ENCODE data around the gene RENBP.

The RENBP gene

DNA sequence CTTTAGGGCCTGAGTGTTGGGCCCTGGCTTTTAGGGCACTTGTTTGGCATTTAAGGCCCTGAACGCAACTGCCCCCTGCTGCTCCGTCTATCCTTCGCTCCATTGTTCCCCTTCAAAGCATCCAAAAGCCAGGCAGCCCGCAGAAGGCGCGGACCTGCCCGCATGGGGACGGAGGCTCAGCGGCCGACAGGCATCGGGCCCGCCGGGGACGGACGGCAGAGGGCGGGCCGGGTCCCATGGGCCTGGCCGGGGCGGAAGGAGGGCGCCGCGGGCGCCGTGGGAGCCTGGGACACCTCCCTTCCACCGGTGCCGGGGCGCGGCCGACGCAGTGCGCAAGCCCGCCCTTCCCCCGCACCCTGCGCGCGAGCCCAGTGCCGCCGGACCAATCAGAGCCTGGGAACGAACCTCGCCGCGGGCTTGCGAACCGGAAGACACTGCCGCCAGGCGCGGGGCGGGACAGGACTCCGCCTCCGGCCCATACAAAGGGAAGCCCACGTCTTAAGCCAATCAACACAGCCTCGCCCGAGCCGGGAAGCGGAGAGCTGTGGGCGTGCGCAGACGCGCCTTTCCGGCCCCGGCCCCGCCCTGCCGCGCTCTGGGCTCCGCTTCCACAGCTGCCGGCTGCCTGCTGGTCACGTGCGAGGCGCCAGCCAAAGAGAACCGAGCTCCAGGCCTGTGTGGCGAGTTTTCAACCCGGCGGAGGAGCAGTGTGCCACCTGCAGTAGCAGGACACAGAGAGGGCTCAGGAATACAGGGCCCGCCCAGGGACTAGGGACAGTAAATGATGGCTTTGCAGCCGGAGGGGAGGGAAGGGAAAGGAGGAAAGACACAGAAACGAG is 16.3 kb downstream of the RENBP start:
- peaks cover 8% of the 10 kb centered on the region for H3K36me3 ChIP-seq (ENCODE audit: insufficient read depth, low read length)
- H3K4me1 ChIP-seq (ENCODE audit: insufficient read depth, low read length): peaks cover 14% of the 10 kb centered on the region
- H3K9ac ChIP-seq (ENCODE audit: low read depth, low read length): peak overlapping the region; percentile 63
- no peaks in the 10 kb centered on the region for H3K9me3 ChIP-seq (ENCODE audit: control insufficient read depth, insufficient read depth, low read length)

DNA sequence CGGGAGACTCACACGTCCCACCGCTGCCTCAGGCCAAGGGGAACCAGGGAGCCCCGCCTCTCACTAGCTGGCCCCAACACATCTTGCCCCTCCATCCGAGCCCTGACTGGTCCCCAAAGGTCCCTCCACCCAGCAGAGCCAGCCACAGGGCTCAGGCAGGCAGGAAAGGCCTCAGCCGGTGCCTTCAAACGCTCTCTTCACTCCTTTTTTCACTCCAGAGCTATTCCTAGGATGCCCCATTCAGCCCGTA is 16.8 kb downstream of the RENBP start:
- H3K9ac ChIP-seq (ENCODE audit: low read depth, low read length): peak overlapping the region; percentile 63
- peaks cover 14% of the 10 kb centered on the region for H3K4me1 ChIP-seq (ENCODE audit: insufficient read depth, low read length)
- H3K9me3 ChIP-seq (ENCODE audit: control insufficient read depth, insufficient read depth, low read length): no peaks in the 10 kb centered on the region
- H3K36me3 ChIP-seq (ENCODE audit: insufficient read depth, low read length): 0 out of 2 replicates have a peak, but pooled peaks cover 5% of the 10 kb centered on the region

DNA sequence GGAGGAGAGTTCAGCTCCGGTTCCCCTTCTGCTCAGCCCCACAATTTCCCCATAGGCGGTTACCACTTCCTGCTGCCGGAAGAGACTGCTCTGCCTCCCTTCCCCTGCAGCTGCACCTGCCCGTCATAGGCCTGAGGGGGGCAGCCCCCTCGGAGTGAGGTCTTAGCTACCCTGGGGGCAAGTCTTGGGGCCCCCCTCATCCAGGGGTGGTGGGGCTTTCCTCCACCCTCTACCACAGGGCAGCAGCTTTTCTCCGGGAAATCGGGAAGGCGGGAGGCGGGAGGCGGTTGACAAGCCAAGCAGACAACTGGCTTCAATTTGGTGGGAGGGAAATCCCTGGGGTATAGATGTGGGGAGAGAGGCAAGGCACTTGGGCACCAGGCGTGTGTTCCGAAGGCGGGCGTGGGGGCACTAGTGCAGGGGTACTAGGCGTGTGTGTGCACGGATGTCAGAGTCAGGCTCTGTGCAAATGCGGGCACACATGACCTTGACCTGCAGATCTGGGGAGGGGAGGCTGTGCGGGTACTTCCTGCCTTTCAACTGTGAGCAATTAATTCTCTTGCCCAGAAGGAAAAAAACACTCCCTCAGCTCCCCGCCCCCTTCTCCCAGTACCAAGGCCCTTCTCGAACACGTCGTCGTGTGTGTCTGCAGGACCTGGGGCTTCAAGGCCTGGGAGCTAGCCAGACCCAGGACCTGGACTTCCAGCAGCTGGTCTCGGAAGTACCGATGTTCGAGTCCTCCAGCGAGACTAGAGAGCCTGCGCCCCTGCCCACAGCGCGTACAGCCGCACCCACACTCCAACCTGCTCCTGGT is 17.4 kb downstream of the RENBP start:
- Histone ChIP-seq H3K9ac (ENCODE audit: low read depth, low read length) (peak overlapping the region; percentile 63), H3K9me3 (ENCODE audit: control insufficient read depth, insufficient read depth, low read length) (no peaks in the 10 kb centered on the region), H3K4me1 (ENCODE audit: insufficient read depth, low read length) (peaks cover 14% of the 10 kb centered on the region), H3K36me3 (ENCODE audit: insufficient read depth, low read length) (0 out of 2 replicates have a peak, but pooled peaks cover 3% of the 10 kb centered on the region)

DNA sequence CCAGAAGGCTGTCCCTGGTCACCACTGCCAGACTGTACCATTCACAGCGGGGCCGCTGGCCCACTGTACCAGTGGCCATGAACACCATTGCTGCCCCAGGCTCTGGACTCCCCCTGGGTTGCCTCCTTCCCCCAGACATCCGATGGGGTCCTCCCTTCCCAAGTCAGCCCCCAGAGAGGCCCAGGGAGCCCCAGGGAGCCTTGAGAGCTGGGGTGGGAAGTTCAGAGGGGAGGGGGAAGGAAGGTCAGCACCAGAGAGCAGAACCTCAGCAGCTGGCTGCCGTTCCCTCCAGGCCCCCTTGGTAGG is 17.9 kb downstream of the RENBP start:
- Histone ChIP-seq H3K36me3 (ENCODE audit: insufficient read depth, low read length) (no peaks in the 10 kb centered on the region), H3K9ac (ENCODE audit: low read depth, low read length) (peak overlapping the region; percentile 63), H3K4me1 (ENCODE audit: insufficient read depth, low read length) (peaks cover 14% of the 10 kb centered on the region)

DNA sequence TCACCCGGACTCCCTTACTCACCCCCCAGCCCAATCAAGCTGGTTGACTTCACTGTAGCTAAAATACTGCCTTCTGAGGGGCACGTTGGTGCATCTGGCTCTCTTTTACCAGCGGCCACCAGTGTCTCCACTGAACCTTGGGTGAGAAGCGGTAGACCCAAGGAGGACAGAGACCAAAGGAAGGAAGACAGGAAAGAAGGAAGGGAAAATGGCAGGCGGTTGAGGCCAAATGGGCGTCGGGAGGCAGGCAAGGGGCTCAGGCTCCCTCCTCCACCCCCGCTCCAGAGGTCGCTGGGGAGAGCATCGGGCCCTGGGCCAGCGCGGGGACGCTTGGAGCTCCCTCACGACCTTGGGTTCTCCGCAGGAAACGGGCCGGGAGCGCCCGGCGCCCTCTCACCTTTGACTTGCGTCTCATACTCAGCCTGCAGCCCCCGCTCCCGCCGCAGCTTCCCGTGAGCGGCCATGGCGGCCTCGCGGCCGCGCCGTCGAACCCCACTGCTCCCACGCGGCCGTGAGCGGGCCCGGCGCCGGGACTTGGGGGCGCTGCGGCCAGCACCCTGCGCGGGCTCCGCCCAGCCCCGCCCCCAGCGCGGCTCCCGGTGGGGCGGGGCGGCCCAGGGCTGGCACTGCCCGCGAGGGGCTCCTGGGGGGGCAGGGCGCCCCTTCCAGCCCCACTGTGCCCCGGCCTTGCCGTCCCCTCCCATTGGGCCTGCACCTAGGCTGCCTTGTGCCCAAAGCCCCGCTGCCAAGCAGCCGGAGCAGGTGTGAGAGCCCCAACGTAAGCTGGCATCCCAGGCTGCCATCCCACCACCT is 18.5 kb downstream of the RENBP start, which contains the start of gene ARHGAP4:
TSS of gene ARHGAP4 (minus strand) at position 526 of the 813 bp plus-strand sequence. CDS start at position 464, 62 bp downstream.
- no peaks in the 10 kb centered on the region for H3K9me3 ChIP-seq (ENCODE audit: control insufficient read depth, insufficient read depth, low read length)
- no peaks in the 10 kb centered on the region for H3K36me3 ChIP-seq (ENCODE audit: insufficient read depth, low read length)
- peak within 1 kb of the TSS; percentile 63 for H3K9ac ChIP-seq (ENCODE audit: low read depth, low read length)
- peaks cover 14% of the 10 kb centered on the region for H3K4me1 ChIP-seq (ENCODE audit: insufficient read depth, low read length)

More for the DNA sequence above, 17.9 kb downstream of the RENBP start:
- no peaks in the 10 kb centered on the region for H3K9me3 ChIP-seq (ENCODE audit: control insufficient read depth, insufficient read depth, low read length)

DNA sequence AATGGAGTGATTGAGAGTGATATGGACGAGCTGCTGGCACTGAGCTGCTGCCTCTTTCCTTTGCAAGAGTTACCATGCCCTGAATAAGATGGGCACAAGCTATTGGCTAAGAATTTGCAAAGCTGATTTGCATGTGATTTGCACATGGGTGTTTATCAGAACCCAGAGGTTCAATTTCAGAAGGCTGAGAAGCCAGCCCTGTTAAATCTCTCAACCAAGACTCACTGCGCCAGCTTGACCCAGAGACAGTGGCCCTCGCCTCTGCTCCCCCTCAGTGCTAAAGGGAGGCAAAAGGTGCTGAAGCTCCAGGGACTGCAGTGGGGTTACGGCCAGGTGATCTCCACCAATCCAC is 19.1 kb downstream of the RENBP start:
- Histone ChIP-seq H3K9ac (ENCODE audit: low read depth, low read length) (peak overlapping the region; percentile 63; the same call in 1 of the 2 replicates), H3K36me3 (ENCODE audit: insufficient read depth, low read length) (no peaks in the 10 kb centered on the region), H3K9me3 (ENCODE audit: control insufficient read depth, insufficient read depth, low read length) (no peaks in the 10 kb centered on the region), H3K4me1 (ENCODE audit: insufficient read depth, low read length) (peaks cover 14% of the 10 kb centered on the region)

DNA sequence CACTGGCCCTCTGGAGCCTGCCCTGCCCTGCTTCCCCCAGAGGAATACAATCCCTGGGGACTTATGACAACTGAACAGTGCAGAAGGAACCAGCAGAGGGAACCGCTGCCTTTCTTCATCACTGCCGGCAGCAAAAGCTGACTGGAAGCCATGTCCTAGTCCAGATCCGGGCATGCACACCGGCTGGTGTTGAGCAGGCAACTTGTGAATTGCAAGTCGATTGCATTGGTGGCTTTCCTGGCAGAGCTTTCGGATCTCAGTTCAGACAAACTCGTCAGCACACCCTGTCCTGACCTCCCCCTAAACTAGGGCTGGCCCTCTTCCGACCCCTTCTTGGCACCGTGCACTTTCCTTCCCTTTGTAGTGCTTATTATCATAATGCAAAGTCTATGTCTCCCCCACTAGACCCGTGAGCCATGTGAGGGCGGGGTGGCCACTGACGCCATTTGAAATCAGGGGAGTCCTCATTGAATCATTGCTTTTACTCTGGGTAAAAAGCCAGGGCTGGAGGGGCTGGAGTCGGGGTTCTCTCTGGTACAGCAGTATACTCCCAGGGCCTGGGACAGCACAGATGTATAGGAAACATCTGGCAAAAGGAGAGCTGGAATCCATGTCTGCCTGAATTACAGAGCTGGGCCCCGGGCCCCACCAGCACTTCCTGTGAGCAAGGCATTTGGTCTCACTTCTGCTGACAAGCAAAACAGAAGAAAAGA is 20.1 kb downstream of the RENBP start:
- Histone ChIP-seq H3K9ac (ENCODE audit: low read depth, low read length) (no peak overlapping the region), H3K36me3 (ENCODE audit: insufficient read depth, low read length) (peaks cover 2% of the 10 kb centered on the region; the same call in 1 of the 2 replicates), H3K4me1 (ENCODE audit: insufficient read depth, low read length) (peaks cover 14% of the 10 kb centered on the region), H3K9me3 (ENCODE audit: control insufficient read depth, insufficient read depth, low read length) (no peaks in the 10 kb centered on the region)

DNA sequence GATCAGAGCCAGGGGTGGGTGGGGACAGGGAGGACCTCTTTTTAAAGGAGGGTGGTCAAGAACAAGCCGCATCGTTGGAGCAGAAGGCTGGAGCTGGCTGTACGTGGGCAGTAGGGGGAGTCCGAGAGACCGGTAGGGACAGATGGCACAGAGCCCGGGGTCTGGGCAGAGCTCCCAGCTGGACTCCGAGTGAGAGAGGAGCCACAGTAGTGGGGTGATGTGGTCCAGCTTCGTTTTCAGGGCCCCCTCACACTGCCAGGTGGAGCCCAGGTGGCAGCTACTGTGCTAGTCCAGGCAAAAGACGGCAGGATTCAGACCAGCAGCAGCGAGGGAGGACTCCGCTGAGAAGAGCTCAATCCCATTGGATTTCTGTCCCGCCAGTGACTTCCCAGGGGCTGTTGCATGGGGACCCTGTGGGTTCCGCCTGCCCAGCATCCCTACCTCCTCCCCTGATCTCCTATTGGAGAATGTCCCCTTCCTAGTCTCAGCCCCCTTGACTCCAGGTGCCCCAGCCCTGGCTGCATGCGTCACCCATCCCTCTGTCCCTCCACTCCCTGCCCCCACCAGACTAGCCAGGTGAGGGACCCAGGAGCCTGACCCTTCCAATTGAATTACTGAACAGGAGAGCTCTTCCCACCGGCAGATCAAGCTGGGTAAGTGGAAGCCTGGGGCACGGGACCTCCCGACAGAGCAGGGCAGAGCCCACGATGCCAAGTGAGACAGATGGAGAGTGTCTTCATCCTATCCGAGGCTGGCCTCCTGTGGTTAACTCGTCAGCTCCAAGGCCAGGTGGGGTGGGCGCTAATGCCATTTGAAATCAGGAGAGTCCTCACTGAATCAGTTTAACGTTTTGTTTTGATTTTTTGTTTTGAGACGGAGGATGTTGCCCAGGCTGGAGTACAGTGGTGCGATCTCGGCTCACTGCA is 21.2 kb downstream of the RENBP start:
- Histone ChIP-seq H3K36me3 (ENCODE audit: insufficient read depth, low read length) (peaks cover 2% of the 10 kb centered on the region; the same call in 1 of the 2 replicates), H3K9me3 (ENCODE audit: control insufficient read depth, insufficient read depth, low read length) (no peaks in the 10 kb centered on the region), H3K4me1 (ENCODE audit: insufficient read depth, low read length) (peaks cover 14% of the 10 kb centered on the region), H3K9ac (ENCODE audit: low read depth, low read length) (no peak overlapping the region)

DNA sequence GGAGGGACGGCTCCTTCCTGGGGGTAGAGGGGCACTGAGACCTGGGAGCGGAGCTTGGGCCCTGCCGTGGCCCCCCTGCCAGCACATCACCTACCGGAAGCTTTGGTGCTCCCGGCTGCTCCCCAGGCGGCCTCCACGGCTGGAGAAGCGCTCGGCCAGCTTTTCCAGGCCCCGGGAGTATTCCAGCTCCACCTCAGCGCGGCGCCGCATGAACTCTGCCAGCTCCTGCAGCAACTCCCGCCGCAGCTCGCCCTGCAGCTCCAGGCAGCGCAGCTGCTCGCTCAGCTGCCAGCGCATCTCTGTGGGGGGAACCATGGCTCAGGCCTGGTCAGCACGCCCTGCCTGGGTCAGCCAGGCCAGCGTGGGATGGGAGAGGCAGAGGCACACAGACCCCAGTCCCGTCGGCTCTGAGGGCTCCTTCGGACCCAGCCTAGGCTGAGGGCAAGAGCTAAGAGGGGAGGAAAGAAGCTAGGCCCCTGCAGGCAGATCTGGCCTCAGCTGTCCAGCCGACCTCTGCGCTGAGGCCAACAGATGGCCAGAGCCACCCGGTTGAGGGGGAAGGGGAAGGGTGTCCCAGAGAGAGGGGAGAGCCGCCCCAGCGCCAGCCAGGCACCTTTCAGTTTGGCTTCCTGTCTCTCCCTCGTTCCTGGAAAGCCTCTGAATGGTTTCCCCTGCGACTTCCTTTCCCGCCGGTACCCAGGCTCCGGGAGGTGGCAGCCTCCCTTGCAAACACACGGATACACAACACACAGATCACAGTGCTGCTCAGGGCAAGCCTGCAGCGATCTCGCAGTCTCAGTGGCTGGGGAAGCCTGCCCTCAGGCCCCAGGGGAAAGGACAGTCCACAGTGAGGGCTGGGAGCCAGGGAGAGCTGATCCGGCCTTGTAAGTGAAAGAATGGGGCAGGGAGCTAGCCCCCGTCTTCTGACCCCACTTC is 22.7 kb downstream of the RENBP start:
- H3K36me3 ChIP-seq (ENCODE audit: insufficient read depth, low read length): peaks cover 2% of the 10 kb centered on the region; the same call in 1 of the 2 replicates
- H3K9me3 ChIP-seq (ENCODE audit: control insufficient read depth, insufficient read depth, low read length): no peaks in the 10 kb centered on the region
- peaks cover 14% of the 10 kb centered on the region for H3K4me1 ChIP-seq (ENCODE audit: insufficient read depth, low read length)
- no peak overlapping the region for H3K9ac ChIP-seq (ENCODE audit: low read depth, low read length)

DNA sequence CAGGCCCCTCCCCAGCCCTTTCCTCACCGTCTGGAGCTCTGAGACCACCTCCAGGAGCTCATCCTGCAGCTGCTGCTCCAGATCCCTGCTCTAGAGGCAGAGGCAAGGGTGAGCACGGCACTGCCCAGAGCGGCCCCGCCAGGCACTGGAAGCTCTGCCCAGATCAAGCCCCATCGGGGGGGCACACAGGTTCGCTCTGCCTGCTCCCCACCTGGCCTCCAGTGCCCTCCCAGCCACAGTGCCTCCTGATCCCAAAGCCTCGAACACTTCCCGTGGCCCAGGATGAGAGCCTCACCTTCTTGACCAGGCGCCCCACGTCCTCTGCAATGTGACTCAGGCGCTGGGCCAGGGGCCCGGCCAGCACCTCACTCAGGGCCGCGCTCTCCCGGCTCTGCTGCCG is 23.4 kb downstream of the RENBP start:
- no peak overlapping the region for H3K9ac ChIP-seq (ENCODE audit: low read depth, low read length)
- peaks cover 14% of the 10 kb centered on the region for H3K4me1 ChIP-seq (ENCODE audit: insufficient read depth, low read length)
- peaks cover 2% of the 10 kb centered on the region; the same call in 1 of the 2 replicates for H3K36me3 ChIP-seq (ENCODE audit: insufficient read depth, low read length)
- no peaks in the 10 kb centered on the region for H3K9me3 ChIP-seq (ENCODE audit: control insufficient read depth, insufficient read depth, low read length)

DNA sequence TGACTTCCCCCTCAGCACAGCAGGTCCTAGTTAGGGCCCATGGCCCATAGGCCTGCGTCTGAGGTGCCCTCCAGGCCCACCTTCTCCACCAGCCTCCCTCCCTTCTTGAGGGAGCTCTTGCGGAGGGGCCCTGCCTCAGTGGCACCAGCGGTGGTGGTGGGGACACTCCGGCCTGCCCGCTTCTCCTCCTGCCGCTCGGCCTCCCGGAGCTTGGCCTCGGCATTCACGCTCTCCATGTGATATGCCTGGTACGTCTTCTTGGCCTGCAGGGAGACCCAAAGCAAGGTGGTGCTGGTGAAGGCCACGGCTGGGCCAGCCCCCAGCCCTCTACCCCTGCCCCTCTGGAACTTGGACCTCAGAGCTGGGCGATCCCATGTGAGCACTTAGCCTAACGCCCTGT is 23.9 kb downstream of the RENBP start:
- H3K9ac ChIP-seq (ENCODE audit: low read depth, low read length): no peak overlapping the region
- peaks cover 14% of the 10 kb centered on the region for H3K4me1 ChIP-seq (ENCODE audit: insufficient read depth, low read length)
- peaks cover 2% of the 10 kb centered on the region; the same call in 1 of the 2 replicates for H3K36me3 ChIP-seq (ENCODE audit: insufficient read depth, low read length)
- H3K9me3 ChIP-seq (ENCODE audit: control insufficient read depth, insufficient read depth, low read length): no peaks in the 10 kb centered on the region

DNA sequence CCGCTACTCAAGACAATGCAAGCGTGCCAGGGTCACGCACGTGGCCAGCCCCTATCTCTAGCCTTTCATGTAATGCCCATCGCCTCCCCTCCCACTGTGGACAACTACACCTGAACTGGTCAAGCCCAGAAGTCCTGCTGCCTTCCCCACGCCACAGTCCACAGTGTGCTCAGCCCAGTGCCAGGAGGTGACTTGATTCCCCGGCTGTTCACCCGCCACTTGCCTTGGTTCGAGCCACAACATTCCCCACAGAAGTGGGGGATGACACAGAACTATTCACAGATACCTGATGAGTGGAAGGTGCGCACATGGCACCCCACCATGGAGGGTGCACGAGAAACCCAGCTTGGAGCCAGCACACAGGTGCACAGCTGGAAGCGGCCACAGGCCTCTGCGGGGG is 25.2 kb downstream of the RENBP start:
- no peak overlapping the region for H3K9ac ChIP-seq (ENCODE audit: low read depth, low read length)
- no peaks in the 10 kb centered on the region for H3K9me3 ChIP-seq (ENCODE audit: control insufficient read depth, insufficient read depth, low read length)
- H3K36me3 ChIP-seq (ENCODE audit: insufficient read depth, low read length): peaks cover 2% of the 10 kb centered on the region; the same call in 1 of the 2 replicates
- peaks cover 2% of the 10 kb centered on the region; the same call in 1 of the 2 replicates for H3K4me1 ChIP-seq (ENCODE audit: insufficient read depth, low read length)

Data from ES-I3 (cell line).